Hepatocyte (in vitro differentiated cells): ENCODE data around the gene HTT.

Source experiments
- EZH2 ChIP-seq: fragments of 200-600 bp; sonication (generic); IDR thresholded peaks from 2 replicates; pipeline ENCODE4 v1.6.1; 2016; ENCODE audit warnings: antibody characterized with exemption, mild to moderate bottlenecking, borderline replicate concordance
- EZH2phosphoT487 ChIP-seq: fragments of 200-600 bp; sonication (generic); IDR thresholded peaks from one replicate; pipeline ENCODE4 v1.6.1; 2018; ENCODE audit warnings: antibody characterized with exemption, mild to moderate bottlenecking, low read depth, moderate library complexity; ENCODE audit not compliant: unreplicated experiment, severe bottlenecking
- TF ChIP-seq, protein P1 (sequence below): fragments of 200-600 bp; sonication (generic); IDR thresholded peaks from 2 replicates; pipeline ENCODE4 v1.5.1; 2016; ENCODE audit warnings: antibody characterized with exemption, mild to moderate bottlenecking; ENCODE audit not compliant: poor library complexity

DNA sequence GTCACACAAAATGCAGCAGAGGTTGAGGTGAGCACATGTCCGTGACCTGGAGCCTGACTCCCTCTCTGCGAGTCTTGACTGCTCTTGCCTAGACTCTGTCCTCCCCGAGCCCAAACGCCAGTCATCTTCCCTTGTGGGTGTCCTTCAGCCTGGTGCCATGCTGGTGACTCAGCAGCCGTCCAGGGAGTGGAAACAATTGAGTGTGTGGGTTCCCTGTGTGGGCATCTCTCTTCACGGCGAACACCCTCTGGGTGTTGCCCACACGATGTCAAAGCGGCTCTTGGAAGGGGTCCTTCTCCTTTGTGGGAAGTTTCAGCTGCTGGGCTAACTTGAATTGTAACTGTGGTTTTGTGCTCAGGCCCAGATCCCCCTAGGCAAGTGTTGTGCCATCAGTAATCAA is 157.0 kb downstream of the HTT start:
- TF ChIP-seq EZH2 (no peak), EZH2phosphoT487 (no peak)
- TF ChIP-seq, protein P1, sequence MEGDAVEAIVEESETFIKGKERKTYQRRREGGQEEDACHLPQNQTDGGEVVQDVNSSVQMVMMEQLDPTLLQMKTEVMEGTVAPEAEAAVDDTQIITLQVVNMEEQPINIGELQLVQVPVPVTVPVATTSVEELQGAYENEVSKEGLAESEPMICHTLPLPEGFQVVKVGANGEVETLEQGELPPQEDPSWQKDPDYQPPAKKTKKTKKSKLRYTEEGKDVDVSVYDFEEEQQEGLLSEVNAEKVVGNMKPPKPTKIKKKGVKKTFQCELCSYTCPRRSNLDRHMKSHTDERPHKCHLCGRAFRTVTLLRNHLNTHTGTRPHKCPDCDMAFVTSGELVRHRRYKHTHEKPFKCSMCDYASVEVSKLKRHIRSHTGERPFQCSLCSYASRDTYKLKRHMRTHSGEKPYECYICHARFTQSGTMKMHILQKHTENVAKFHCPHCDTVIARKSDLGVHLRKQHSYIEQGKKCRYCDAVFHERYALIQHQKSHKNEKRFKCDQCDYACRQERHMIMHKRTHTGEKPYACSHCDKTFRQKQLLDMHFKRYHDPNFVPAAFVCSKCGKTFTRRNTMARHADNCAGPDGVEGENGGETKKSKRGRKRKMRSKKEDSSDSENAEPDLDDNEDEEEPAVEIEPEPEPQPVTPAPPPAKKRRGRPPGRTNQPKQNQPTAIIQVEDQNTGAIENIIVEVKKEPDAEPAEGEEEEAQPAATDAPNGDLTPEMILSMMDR = no peak
